Progenitor cell of endocrine pancreas (in vitro differentiated cells): ENCODE measurements around the gene ARHGEF4. TPM values are rescaled to one million over a fixed set of nuclear protein-coding genes. Genes with fewer than 3 reads are reported as not detected.

Experiments used
- DNase-seq: peaks from one replicate; pipeline ENCODE4 v3.0.0; 2021; ENCODE audit warnings: low spot score; ENCODE audit not compliant: unreplicated experiment
- H3K27ac Mint-ChIP-seq: 2 replicates; pipeline ENCODE4 v1.8.0; 2021; ENCODE audit warnings: mild to moderate bottlenecking, moderate library complexity, mixed read lengths
- H3K27me3 Mint-ChIP-seq: 2 replicates; pipeline ENCODE4 v1.8.0; 2021; ENCODE audit warnings: mixed read lengths
- H3K36me3 Mint-ChIP-seq: 2 replicates; pipeline ENCODE4 v1.8.0; 2022; ENCODE audit warnings: mixed read lengths; ENCODE audit not compliant: insufficient read depth
- H3K4me1 Mint-ChIP-seq: 2 replicates; pipeline ENCODE4 v1.8.0; 2021; ENCODE audit warnings: low read depth, mixed read lengths
- H3K4me3 Mint-ChIP-seq: 2 replicates; pipeline ENCODE4 v1.8.0; 2021; ENCODE audit warnings: low read depth, mild to moderate bottlenecking, moderate library complexity, mixed read lengths
- H3K9me3 Mint-ChIP-seq: 2 replicates; pipeline ENCODE4 v1.8.0; 2021; ENCODE audit warnings: low read depth, mixed read lengths
- CTCF ChIP-seq: fragments of 200-600 bp; sonication (generic); IDR thresholded peaks from one replicate; pipeline ENCODE4 v1.5.0; 2021; ENCODE audit warnings: antibody characterized with exemption, mild to moderate bottlenecking; ENCODE audit not compliant: unreplicated experiment
- total RNA-seq: library from RNA; stranded (reverse); gene quantifications from 2 replicates; pipeline ENCODE4 v1.2.1, GENCODE V29; 2021

The ARHGEF4 gene
- total RNA-seq, 1 donor from 2014 or later: 5.6 TPM

GRCh38 chr2:130922417-130922816 lies 85.7 kb downstream of the ARHGEF4 start:
- no peak overlapping the region for H3K4me3 Mint-ChIP-seq
- TF ChIP-seq CTCF: no peak
- peaks cover 12% of the 10 kb centered on the region for H3K27me3 Mint-ChIP-seq
- no peaks in the 10 kb centered on the region for H3K4me1 Mint-ChIP-seq
- H3K36me3 Mint-ChIP-seq: no peaks in the 10 kb centered on the region
- DNase-seq: no peak
- H3K27ac Mint-ChIP-seq: no peak overlapping the region
- peaks cover 14% of the 10 kb centered on the region for H3K9me3 Mint-ChIP-seq

GRCh38 chr2:130928385-130928784 lies 91.7 kb downstream of the ARHGEF4 start:
- DNase-seq: no peak
- Mint-ChIP-seq H3K36me3 (no peaks in the 10 kb centered on the region), H3K9me3 (peaks cover 14% of the 10 kb centered on the region), H3K4me3 (no peak overlapping the region), H3K4me1 (no peaks in the 10 kb centered on the region), H3K27me3 (peaks cover 8% of the 10 kb centered on the region), H3K27ac (no peak overlapping the region)
- TF ChIP-seq CTCF: no peak

GRCh38 chr2:130930740-130931659 lies 94.3 kb downstream of the ARHGEF4 start:
- no peak overlapping the region for H3K27ac Mint-ChIP-seq
- H3K27me3 Mint-ChIP-seq: peaks cover 4% of the 10 kb centered on the region
- no peak for TF ChIP-seq CTCF
- H3K4me1 Mint-ChIP-seq: no peaks in the 10 kb centered on the region
- peaks cover 20% of the 10 kb centered on the region for H3K9me3 Mint-ChIP-seq
- no peaks in the 10 kb centered on the region for H3K36me3 Mint-ChIP-seq
- no peak overlapping the region for H3K4me3 Mint-ChIP-seq
- no peak for DNase-seq

- no peak for DNase-seq
- peaks cover 20% of the 10 kb centered on the region for H3K9me3 Mint-ChIP-seq
- H3K36me3 Mint-ChIP-seq: peaks cover 3% of the 10 kb centered on the region
- TF ChIP-seq CTCF: no peak
- no peaks in the 10 kb centered on the region for H3K4me1 Mint-ChIP-seq
- peaks cover 4% of the 10 kb centered on the region for H3K27me3 Mint-ChIP-seq
- no peak overlapping the region for H3K27ac Mint-ChIP-seq
- no peak overlapping the region for H3K4me3 Mint-ChIP-seq
Observed at GRCh38 chr2:130933501-130933900, 96.8 kb downstream of the ARHGEF4 start.

GRCh38 chr2:130936451-130936850 lies 99.7 kb downstream of the ARHGEF4 start:
- H3K9me3 Mint-ChIP-seq: peaks cover 20% of the 10 kb centered on the region
- peaks cover 5% of the 10 kb centered on the region for H3K36me3 Mint-ChIP-seq
- no peak overlapping the region for H3K4me3 Mint-ChIP-seq
- no peak for DNase-seq
- H3K4me1 Mint-ChIP-seq: no peaks in the 10 kb centered on the region
- TF ChIP-seq CTCF: no peak
- no peaks in the 10 kb centered on the region for H3K27me3 Mint-ChIP-seq
- no peak overlapping the region for H3K27ac Mint-ChIP-seq
